Calu3 (cell line): ENCODE data around the gene CAV3. TPM values are rescaled to one million over a fixed set of nuclear protein-coding genes. Genes with fewer than 3 reads are reported as not detected.

Source experiments
- BruUV-seq: library from RNA; stranded (reverse); fragments of 400-500 nt; replicated peaks from 2 replicates; lab custom pipeline; 2021; lab: Mats Ljungman, UMichigan
- CTCF ChIA-PET: fragments of 300-600 bp; sonication (Branson Sonifier 250); formaldehyde crosslinking; loops from one replicate; lab custom pipeline; 2022; ENCODE audit warnings: antibody characterized with exemption; lab: Charles Lee
- DNase-seq: peaks from one replicate; pipeline ENCODE4 v3.0.0; 2022
- H3K27ac Mint-ChIP-seq: one replicate; pipeline ENCODE4 v1.8.0; 2022; ENCODE audit warnings: mixed read lengths; ENCODE audit not compliant: unreplicated experiment
- H3K27me3 Mint-ChIP-seq: one replicate; pipeline ENCODE4 v1.8.0; 2022; ENCODE audit warnings: mixed read lengths; ENCODE audit not compliant: unreplicated experiment
- H3K36me3 Mint-ChIP-seq: one replicate; pipeline ENCODE4 v1.8.0; 2022; ENCODE audit warnings: mild to moderate bottlenecking, moderate library complexity, mixed read lengths; ENCODE audit not compliant: insufficient read depth, unreplicated experiment
- H3K4me1 Mint-ChIP-seq: one replicate; pipeline ENCODE4 v1.8.0; 2022; ENCODE audit warnings: mild to moderate bottlenecking, low read depth, mixed read lengths; ENCODE audit not compliant: unreplicated experiment
- H3K4me3 Mint-ChIP-seq: one replicate; pipeline ENCODE4 v1.8.0; 2022; ENCODE audit warnings: mild to moderate bottlenecking, low read depth, moderate library complexity, mixed read lengths; ENCODE audit not compliant: unreplicated experiment
- H3K9me3 Mint-ChIP-seq: one replicate; pipeline ENCODE4 v1.8.0; 2022; ENCODE audit warnings: low read depth, mixed read lengths; ENCODE audit not compliant: unreplicated experiment
- intact Hi-C: fragments of 100-400 bp; cut with micrococcal nuclease; formaldehyde crosslinking; loops from one replicate; pipeline ENCODE4 v1.10.0; 2022; ENCODE audit not compliant: unreplicated experiment
- total RNA-seq: library from RNA; stranded (reverse); gene quantifications from 2 replicates; pipeline ENCODE4 v1.2.3, GENCODE V29; 2022
- TF ChIP-seq, protein P1 (sequence below): fragments of 200-600 bp; IDR thresholded peaks from one replicate; pipeline ENCODE4 v1.8.0; 2022; ENCODE audit warnings: antibody characterized with exemption; ENCODE audit not compliant: unreplicated experiment

The CAV3 gene
- total RNA-seq, 1 experiment from 2014 or later, result not detected

DNA sequence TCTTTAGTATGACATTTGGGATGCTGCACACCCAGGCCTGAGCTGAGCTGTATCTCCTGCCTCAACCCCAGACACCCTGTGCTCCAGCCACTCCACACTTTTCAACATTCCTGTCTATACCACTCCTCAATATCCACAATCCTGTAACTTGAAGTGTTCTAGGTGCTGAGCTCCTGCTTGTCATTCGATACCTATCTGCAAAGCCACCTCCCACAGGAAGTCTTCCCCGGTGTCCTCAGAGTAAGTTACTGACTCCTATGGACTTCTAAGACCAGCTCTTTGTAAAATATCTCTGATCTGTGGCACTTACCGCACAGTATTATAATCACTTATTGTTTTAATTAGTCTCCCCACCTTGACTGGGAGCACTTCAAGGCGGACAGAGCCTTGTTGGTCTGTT is 1.2 kb upstream of the CAV3 start:
- CTCF ChIA-PET, result no interaction called here
- no peak for DNase-seq

GRCh38 chr3:8734137-8734878 is 706 bp downstream of the CAV3 start:
- intact Hi-C loops, result no loop called here
- Mint-ChIP-seq H3K36me3 (peaks cover 6% of the 10 kb centered on the region), H3K27me3 (peaks cover 21% of the 10 kb centered on the region), H3K4me1 (no peaks in the 10 kb centered on the region), H3K4me3 (no peak overlapping the region), H3K9me3 (no peaks in the 10 kb centered on the region), H3K27ac (no peak overlapping the region)
- CTCF ChIA-PET, result no interaction called here
- no peak for DNase-seq
- BruUV-seq, result no TSS peak
- TF ChIP-seq, protein P1, sequence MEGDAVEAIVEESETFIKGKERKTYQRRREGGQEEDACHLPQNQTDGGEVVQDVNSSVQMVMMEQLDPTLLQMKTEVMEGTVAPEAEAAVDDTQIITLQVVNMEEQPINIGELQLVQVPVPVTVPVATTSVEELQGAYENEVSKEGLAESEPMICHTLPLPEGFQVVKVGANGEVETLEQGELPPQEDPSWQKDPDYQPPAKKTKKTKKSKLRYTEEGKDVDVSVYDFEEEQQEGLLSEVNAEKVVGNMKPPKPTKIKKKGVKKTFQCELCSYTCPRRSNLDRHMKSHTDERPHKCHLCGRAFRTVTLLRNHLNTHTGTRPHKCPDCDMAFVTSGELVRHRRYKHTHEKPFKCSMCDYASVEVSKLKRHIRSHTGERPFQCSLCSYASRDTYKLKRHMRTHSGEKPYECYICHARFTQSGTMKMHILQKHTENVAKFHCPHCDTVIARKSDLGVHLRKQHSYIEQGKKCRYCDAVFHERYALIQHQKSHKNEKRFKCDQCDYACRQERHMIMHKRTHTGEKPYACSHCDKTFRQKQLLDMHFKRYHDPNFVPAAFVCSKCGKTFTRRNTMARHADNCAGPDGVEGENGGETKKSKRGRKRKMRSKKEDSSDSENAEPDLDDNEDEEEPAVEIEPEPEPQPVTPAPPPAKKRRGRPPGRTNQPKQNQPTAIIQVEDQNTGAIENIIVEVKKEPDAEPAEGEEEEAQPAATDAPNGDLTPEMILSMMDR, result no peak

More for the DNA sequence above, 1.2 kb upstream of the CAV3 start:
- Mint-ChIP-seq H3K27me3 (peaks cover 27% of the 10 kb centered on the region), H3K36me3 (peaks cover 6% of the 10 kb centered on the region), H3K4me3 (no peak overlapping the region), H3K27ac (no peak overlapping the region), H3K4me1 (no peaks in the 10 kb centered on the region), H3K9me3 (no peaks in the 10 kb centered on the region)
- no TSS peak for BruUV-seq
- intact Hi-C loops, result no loop called here
- TF ChIP-seq, protein P1, result no peak

DNA sequence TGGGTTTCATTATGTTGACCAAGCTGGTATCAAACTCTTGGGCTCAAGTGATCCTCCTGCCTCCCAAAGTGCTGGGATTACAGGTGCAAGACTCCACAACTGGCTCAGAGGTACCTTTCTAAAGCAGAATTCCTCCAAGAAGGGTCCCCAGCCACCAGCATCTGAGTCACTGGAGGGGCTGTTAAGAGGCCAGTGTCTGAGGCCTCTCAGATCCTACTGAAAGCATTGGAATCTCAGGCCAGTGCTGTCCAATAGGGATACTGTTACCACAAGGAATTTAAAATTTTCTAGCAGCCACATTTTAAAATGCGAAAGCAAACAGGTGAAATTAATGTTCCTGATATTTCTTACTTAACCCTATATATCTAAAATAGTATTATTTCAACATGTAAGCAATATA is 1.3 kb downstream of the CAV3 start:
- Mint-ChIP-seq H3K9me3 (no peaks in the 10 kb centered on the region), H3K4me3 (no peak overlapping the region), H3K36me3 (peaks cover 6% of the 10 kb centered on the region), H3K27ac (no peak overlapping the region), H3K4me1 (peaks cover 3% of the 10 kb centered on the region), H3K27me3 (peaks cover 15% of the 10 kb centered on the region)
- intact Hi-C loops, result no loop called here
- CTCF ChIA-PET, result no interaction called here
- TF ChIP-seq, protein P1, result no peak
- DNase-seq, result no peak
- no TSS peak for BruUV-seq

GRCh38 chr3:8736436-8736835 is 2.8 kb downstream of the CAV3 start:
- DNase-seq, result no peak
- peaks cover 17% of the 10 kb centered on the region for H3K4me1 Mint-ChIP-seq
- intact Hi-C loops, result no loop called here
- H3K9me3 Mint-ChIP-seq, result no peaks in the 10 kb centered on the region
- no peak overlapping the region for H3K27ac Mint-ChIP-seq
- H3K4me3 Mint-ChIP-seq, result no peak overlapping the region
- peaks cover 6% of the 10 kb centered on the region for H3K36me3 Mint-ChIP-seq
- BruUV-seq, result no TSS peak
- H3K27me3 Mint-ChIP-seq, result no peaks in the 10 kb centered on the region
- TF ChIP-seq, protein P1, result no peak
- CTCF ChIA-PET, result no interaction called here
